Measurements from ENCODE around the gene TTC23. TPM values are rescaled to one million over a fixed set of nuclear protein-coding genes. Genes with fewer than 3 reads are reported as not detected.

TTC23 gene
- total RNA-seq, 1 donor from 2014 or later: 45.3 TPM

DNA sequence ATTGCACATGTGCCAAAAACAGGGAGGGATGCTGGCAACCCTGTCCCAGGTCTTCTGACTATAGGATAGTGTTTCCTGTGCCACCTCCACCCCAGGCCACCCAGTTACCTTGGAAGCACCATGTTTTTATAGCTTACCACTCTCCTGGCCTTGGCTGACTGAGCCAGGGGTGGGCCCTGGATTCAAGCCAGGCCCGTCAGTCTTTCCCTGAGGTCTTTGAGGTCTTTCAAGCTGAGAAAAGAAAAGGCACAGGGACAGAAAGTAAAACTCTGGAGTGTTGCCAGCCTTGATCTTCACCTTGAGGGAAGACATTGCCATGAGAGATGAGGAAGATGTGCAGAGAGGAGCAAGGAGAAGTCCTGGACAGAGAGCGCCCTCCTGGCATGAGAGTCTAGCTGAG is 98.2 kb downstream of the TTC23 start:
- Histone ChIP-seq H2AFZ (replicated peaks) (no peak overlapping the region), H3K36me3 (peaks cover 4% of the 10 kb centered on the region), H3K4me1 (peaks cover 12% of the 10 kb centered on the region), H3K4me3 (no peak overlapping the region), H3K9me3 (ENCODE audit: low read depth) (no peaks in the 10 kb centered on the region), H3K27me3 (no peaks in the 10 kb centered on the region), H3K27ac (no peak overlapping the region), H3K4me2 (no peak overlapping the region), H3K79me2 (ENCODE audit: low read depth) (no peaks in the 10 kb centered on the region), H3K9ac (no peak overlapping the region), H4K20me1 (ENCODE audit: low read depth) (no peaks in the 10 kb centered on the region), H3F3A (ENCODE audit: low read depth) (no peaks in the 10 kb centered on the region)
- Mint-ChIP-seq H3K36me3 (peaks cover 27% of the 10 kb centered on the region), H3K9me3 (no peaks in the 10 kb centered on the region), H3K4me3 (no peak overlapping the region), H3K4me1 (peaks cover 11% of the 10 kb centered on the region), H3K27ac (no peak overlapping the region), H3K27me3 (ENCODE audit: insufficient read depth, low read depth) (no peaks in the 10 kb centered on the region)
- TF ChIP-seq EZH2phosphoT487 (IDR thresholded peaks at IDR 0.05): no peak
- TF ChIP-seq EZH2 (IDR thresholded peaks at IDR 0.05): no peak
- TF ChIP-seq, protein P1, sequence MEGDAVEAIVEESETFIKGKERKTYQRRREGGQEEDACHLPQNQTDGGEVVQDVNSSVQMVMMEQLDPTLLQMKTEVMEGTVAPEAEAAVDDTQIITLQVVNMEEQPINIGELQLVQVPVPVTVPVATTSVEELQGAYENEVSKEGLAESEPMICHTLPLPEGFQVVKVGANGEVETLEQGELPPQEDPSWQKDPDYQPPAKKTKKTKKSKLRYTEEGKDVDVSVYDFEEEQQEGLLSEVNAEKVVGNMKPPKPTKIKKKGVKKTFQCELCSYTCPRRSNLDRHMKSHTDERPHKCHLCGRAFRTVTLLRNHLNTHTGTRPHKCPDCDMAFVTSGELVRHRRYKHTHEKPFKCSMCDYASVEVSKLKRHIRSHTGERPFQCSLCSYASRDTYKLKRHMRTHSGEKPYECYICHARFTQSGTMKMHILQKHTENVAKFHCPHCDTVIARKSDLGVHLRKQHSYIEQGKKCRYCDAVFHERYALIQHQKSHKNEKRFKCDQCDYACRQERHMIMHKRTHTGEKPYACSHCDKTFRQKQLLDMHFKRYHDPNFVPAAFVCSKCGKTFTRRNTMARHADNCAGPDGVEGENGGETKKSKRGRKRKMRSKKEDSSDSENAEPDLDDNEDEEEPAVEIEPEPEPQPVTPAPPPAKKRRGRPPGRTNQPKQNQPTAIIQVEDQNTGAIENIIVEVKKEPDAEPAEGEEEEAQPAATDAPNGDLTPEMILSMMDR (IDR thresholded peaks at IDR 0.05): no peak
- no peak for DNase-seq (ENCODE audit: low spot score)

DNA sequence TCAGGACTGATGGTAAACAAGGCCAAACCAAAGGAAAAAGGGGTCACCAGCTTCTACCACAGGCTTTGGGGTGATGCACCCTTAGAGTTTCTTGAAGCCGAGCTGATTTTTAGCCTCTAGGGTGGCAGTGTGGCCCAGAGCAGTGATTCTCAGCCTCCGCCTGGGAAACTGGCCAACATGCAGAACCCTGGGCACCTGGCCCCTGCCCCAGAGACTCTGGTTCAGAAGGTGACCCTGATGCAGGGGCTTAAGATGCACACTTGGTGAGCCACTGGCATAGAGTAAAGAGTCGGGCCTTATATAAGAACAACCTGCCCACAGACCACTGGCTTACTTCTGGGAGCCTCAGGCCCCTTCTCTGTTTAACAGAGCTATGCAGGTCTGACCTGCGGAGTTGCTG is 100.0 kb downstream of the TTC23 start:
- Mint-ChIP-seq H3K36me3 (peaks cover 21% of the 10 kb centered on the region), H3K4me1 (peaks cover 15% of the 10 kb centered on the region), H3K27me3 (ENCODE audit: insufficient read depth, low read depth) (peaks cover 2% of the 10 kb centered on the region), H3K27ac (no peak overlapping the region), H3K9me3 (no peaks in the 10 kb centered on the region), H3K4me3 (no peak overlapping the region)
- Histone ChIP-seq H3F3A (ENCODE audit: low read depth) (peaks cover 3% of the 10 kb centered on the region), H3K36me3 (peaks cover 4% of the 10 kb centered on the region), H3K79me2 (ENCODE audit: low read depth) (no peaks in the 10 kb centered on the region), H3K9me3 (ENCODE audit: low read depth) (no peaks in the 10 kb centered on the region), H2AFZ (replicated peaks) (no peak overlapping the region), H3K9ac (no peak overlapping the region), H3K4me2 (no peak overlapping the region), H4K20me1 (ENCODE audit: low read depth) (no peaks in the 10 kb centered on the region), H3K4me3 (no peak overlapping the region), H3K27me3 (no peaks in the 10 kb centered on the region), H3K27ac (no peak overlapping the region), H3K4me1 (peaks cover 7% of the 10 kb centered on the region)
- DNase-seq (ENCODE audit: low spot score): no peak
- TF ChIP-seq EZH2phosphoT487 (IDR thresholded peaks at IDR 0.05) (no peak), EZH2 (IDR thresholded peaks at IDR 0.05) (no peak)
- TF ChIP-seq, protein P1 (IDR thresholded peaks at IDR 0.05): no peak

DNA sequence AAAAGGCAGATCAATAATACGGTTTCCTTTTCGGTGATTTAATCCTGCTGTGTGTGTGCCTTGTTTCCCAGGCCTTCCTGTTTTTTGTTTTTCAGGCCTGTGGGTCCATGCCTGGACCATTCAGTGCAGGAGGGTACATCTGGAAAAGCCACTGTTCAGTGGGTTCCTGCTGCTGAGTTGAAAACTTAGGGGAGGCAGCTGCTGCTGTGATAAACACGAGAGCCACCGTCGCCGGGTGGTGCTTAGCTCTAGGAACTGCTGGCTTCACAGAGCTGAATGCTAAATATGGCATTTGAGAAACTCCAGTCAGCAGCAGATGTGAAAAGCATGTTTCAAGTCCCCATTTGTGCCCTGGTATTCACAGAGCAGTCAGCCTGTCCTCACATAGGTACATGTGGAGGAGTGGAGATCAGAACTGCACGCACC is 100.5 kb downstream of the TTC23 start:
- no peaks in the 10 kb centered on the region for H3K9me3 ChIP-seq (ENCODE audit: low read depth)
- Mint-ChIP-seq H3K9me3 (no peaks in the 10 kb centered on the region), H3K4me3 (no peak overlapping the region), H3K36me3 (peaks cover 21% of the 10 kb centered on the region), H3K27me3 (ENCODE audit: insufficient read depth, low read depth) (peaks cover 2% of the 10 kb centered on the region), H3K4me1 (peaks cover 20% of the 10 kb centered on the region), H3K27ac (peak overlapping the region; percentile 50)
- no peak for TF ChIP-seq EZH2phosphoT487 (IDR thresholded peaks at IDR 0.05)
- no peak for TF ChIP-seq EZH2 (IDR thresholded peaks at IDR 0.05)
- TF ChIP-seq, protein P1 (IDR thresholded peaks at IDR 0.05): no peak
- H3K4me1 ChIP-seq: peaks cover 6% of the 10 kb centered on the region
- H3K4me2 ChIP-seq: no peak overlapping the region
- peaks cover 8% of the 10 kb centered on the region for H3F3A ChIP-seq (ENCODE audit: low read depth)
- no peaks in the 10 kb centered on the region for H3K79me2 ChIP-seq (ENCODE audit: low read depth)
- peaks cover 4% of the 10 kb centered on the region for H3K36me3 ChIP-seq
- H3K27me3 ChIP-seq: no peaks in the 10 kb centered on the region
- H3K9ac ChIP-seq: no peak overlapping the region
- H2AFZ ChIP-seq (replicated peaks): no peak overlapping the region
- H3K27ac ChIP-seq: no peak overlapping the region
- no peak for DNase-seq (ENCODE audit: low spot score)
- no peaks in the 10 kb centered on the region for H4K20me1 ChIP-seq (ENCODE audit: low read depth)
- no peak overlapping the region for H3K4me3 ChIP-seq

All from neural progenitor cell (in vitro differentiated cells).